H1 (cell line): ENCODE data around the gene CUBN. TPM values are rescaled to one million over a fixed set of nuclear protein-coding genes. Genes with fewer than 3 reads are reported as not detected.

Source experiments
- CTCF ChIA-PET: fragments of 300-600 bp; sonication (Branson Sonifier 250); formaldehyde crosslinking; loops from one replicate; lab custom pipeline; 2021; ENCODE audit not compliant: partially characterized antibody; lab: Charles Lee
- POLR2A ChIA-PET: fragments of 300-600 bp; sonication (Branson Sonifier 250); formaldehyde crosslinking; loops from one replicate; lab custom pipeline; 2021; ENCODE audit warnings: inconsistent platforms; ENCODE audit not compliant: partially characterized antibody; lab: Charles Lee
- DNase-seq, 2 experiments: peaks; one replicate each; pipeline versions ENCODE4 v3.0.0 to v3.0.0-alpha.2; 2010 to 2022; ENCODE audit warnings: low spot score in 2 of 2, low read depth in 1 of 2, mixed read lengths in 1 of 2
- FAIRE-seq: peaks from 2 replicates; lab custom pipeline; 2011; peaks lifted over from hg19 to GRCh38; lab: Jason Lieb, UNC
- H2AFZ ChIP-seq: 2 replicates; pipeline ENCODE4 v1.8.1; 2012; ENCODE audit warnings: low read length, inconsistent platforms
- H2AK5ac ChIP-seq: 2 replicates; pipeline ENCODE4 v1.6.1; 2013; ENCODE audit warnings: low read depth, low read length
- H2BK120ac ChIP-seq: replicated peaks from 2 replicates; pipeline ENCODE3; 2013; ENCODE audit warnings: low read depth, low read length, inconsistent platforms
- H2BK12ac ChIP-seq: 2 replicates; pipeline ENCODE4 v1.6.1; 2013; ENCODE audit warnings: low read depth, low read length
- H2BK15ac ChIP-seq: 2 replicates; pipeline ENCODE4 v1.6.1; 2013; ENCODE audit warnings: low read length
- H2BK20ac ChIP-seq: 2 replicates; pipeline ENCODE4 v1.6.1; 2013; ENCODE audit warnings: low read length
- H2BK5ac ChIP-seq: 2 replicates; pipeline ENCODE4 v1.6.1; 2013; ENCODE audit warnings: low read depth, low read length
- H3K14ac ChIP-seq: 2 replicates; pipeline ENCODE4 v1.6.1; 2013; ENCODE audit warnings: inconsistent platforms; ENCODE audit not compliant: insufficient read length
- H3K18ac ChIP-seq: 2 replicates; pipeline ENCODE4 v1.6.1; 2013; ENCODE audit warnings: low read length; ENCODE audit errors: extremely low read depth
- H3K23ac ChIP-seq: 2 replicates; pipeline ENCODE4 v1.6.1; 2013; ENCODE audit warnings: inconsistent platforms; ENCODE audit not compliant: insufficient read length
- H3K23me2 ChIP-seq: 2 replicates; pipeline ENCODE4 v1.6.1; 2013; ENCODE audit warnings: low read depth, low read length
- H3K27ac ChIP-seq: 2 replicates; pipeline ENCODE4 v1.6.1; 2011; ENCODE audit warnings: low read depth, low read length, inconsistent platforms
- H3K27me3 ChIP-seq, 4 experiments: replicated peaks in 1 of 4; 1 replicate in 1 of 4; 2 replicates in 3 of 4; pipeline versions ENCODE4 v1.6.1 to v1.8.1; 2011 to 2013; ENCODE audit warnings: low read length in 3 of 4, mild to moderate bottlenecking in 3 of 4, inconsistent platforms in 2 of 4, mixed read lengths in 2 of 4, moderate library complexity in 1 of 4; ENCODE audit not compliant: control insufficient read depth in 3 of 4, insufficient read depth in 3 of 4; ENCODE audit errors: extremely low read depth in 1 of 4
- H3K36me3 ChIP-seq, 4 experiments: 2 replicates each; pipeline versions ENCODE4 v1.6.1 to v1.8.1; 2011 to 2013; ENCODE audit warnings: mild to moderate bottlenecking in 4 of 4, low read length in 3 of 4, moderate library complexity in 2 of 4, control low read depth in 1 of 4, inconsistent platforms in 1 of 4; ENCODE audit not compliant: insufficient read depth in 4 of 4, control insufficient read depth in 2 of 4
- H3K4ac ChIP-seq: replicated peaks from 2 replicates; pipeline ENCODE3; 2013; ENCODE audit warnings: low read length, low read depth, mixed read lengths, inconsistent platforms; ENCODE audit not compliant: insufficient read length
- H3K4me1 ChIP-seq, 4 experiments: replicated peaks in 1 of 4; 1 replicate in 1 of 4; 2 replicates in 3 of 4; pipeline versions ENCODE4 v1.6.1 to v1.8.1; 2011 to 2013; ENCODE audit warnings: low read length in 3 of 4, inconsistent platforms in 2 of 4, mixed read lengths in 1 of 4; ENCODE audit not compliant: insufficient read depth in 4 of 4, control insufficient read depth in 3 of 4
- H3K4me2 ChIP-seq, 2 experiments: 2 replicates each; pipeline versions ENCODE4 v1.6.1 to v1.8.1; 2011 to 2013; ENCODE audit warnings: low read depth in 2 of 2, low read length in 2 of 2, control low read depth in 1 of 2, inconsistent platforms in 1 of 2, mild to moderate bottlenecking in 1 of 2; ENCODE audit not compliant: insufficient read depth in 1 of 2
- H3K4me3 ChIP-seq, 4 experiments: fragments of 200-600, 300-600 bp in 1 of 4; sonication (generic), shearing (Covaris generic), sonication (Bioruptor Twin) in 1 of 4; 2 replicates each; pipeline versions ENCODE4 v1.5.1 to v1.8.1; 2011 to 2016; ENCODE audit warnings: low read length in 4 of 4, low read depth in 3 of 4, control low read depth in 2 of 4, inconsistent platforms in 2 of 4, mild to moderate bottlenecking in 2 of 4, mixed read lengths in 1 of 4, moderate library complexity in 1 of 4; ENCODE audit not compliant: insufficient read depth in 2 of 4; ENCODE audit errors: extremely low read depth in 1 of 4
- H3K56ac ChIP-seq: replicated peaks from 2 replicates; pipeline ENCODE3; 2013; ENCODE audit warnings: low read depth, mild to moderate bottlenecking, mixed read lengths, low read length, inconsistent platforms; ENCODE audit not compliant: insufficient read length
- H3K79me1 ChIP-seq: 2 replicates; pipeline ENCODE4 v1.6.1; 2013; ENCODE audit warnings: low read depth, low read length, control low read depth
- H3K79me2 ChIP-seq, 2 experiments: 2 replicates each; pipeline versions ENCODE4 v1.6.1 to v1.8.1; 2012 to 2013; ENCODE audit warnings: low read length in 2 of 2, mild to moderate bottlenecking in 2 of 2, inconsistent platforms in 1 of 2; ENCODE audit not compliant: insufficient read depth in 2 of 2, control insufficient read depth in 1 of 2
- H3K9ac ChIP-seq, 4 experiments: replicated peaks in 1 of 4; 1 replicate in 1 of 4; 2 replicates in 3 of 4; pipeline versions ENCODE4 v1.6.1 to v1.8.1; 2011 to 2013; ENCODE audit warnings: low read depth in 3 of 4, low read length in 3 of 4, control low read depth in 2 of 4, mild to moderate bottlenecking in 2 of 4, moderate library complexity in 2 of 4, inconsistent platforms in 1 of 4; ENCODE audit errors: extremely low read depth in 1 of 4
- H3K9me3 ChIP-seq, 2 experiments: 2 replicates each; pipeline versions ENCODE4 v1.6.1 to v1.8.1; 2012 to 2013; ENCODE audit warnings: mild to moderate bottlenecking in 2 of 2, moderate library complexity in 2 of 2, control low read depth in 1 of 2, inconsistent platforms in 1 of 2, low read depth in 1 of 2, low read length in 1 of 2, mixed read lengths in 1 of 2; ENCODE audit not compliant: insufficient read depth in 2 of 2
- H4K20me1 ChIP-seq, 2 experiments: replicated peaks in 1 of 2; 2 replicates each; pipeline versions ENCODE3 to v1.8.1; 2011 to 2013; ENCODE audit warnings: inconsistent platforms in 2 of 2, low read length in 2 of 2, mild to moderate bottlenecking in 1 of 2; ENCODE audit not compliant: insufficient read depth in 2 of 2, control insufficient read depth in 1 of 2
- H4K5ac ChIP-seq: 2 replicates; pipeline ENCODE4 v1.6.1; 2013; ENCODE audit warnings: low read length, low read depth, mixed read lengths, inconsistent platforms; ENCODE audit not compliant: insufficient read length
- H4K8ac ChIP-seq: 2 replicates; pipeline ENCODE4 v1.8.0; 2013; ENCODE audit warnings: mild to moderate bottlenecking, moderate library complexity, low read length, inconsistent platforms; ENCODE audit not compliant: insufficient read depth; ENCODE audit errors: extremely low read depth
- H4K91ac ChIP-seq: replicated peaks from 2 replicates; pipeline ENCODE3; 2013; ENCODE audit warnings: low read length, mixed read lengths, inconsistent platforms; ENCODE audit not compliant: insufficient read length
- BACH1 ChIP-seq: IDR thresholded peaks from 2 replicates; pipeline ENCODE4 v1.6.1; 2012; ENCODE audit warnings: low read length, improper control_type of control experiment
- CHD1 ChIP-seq: IDR thresholded peaks from 2 replicates; pipeline ENCODE4 v1.6.1; 2012; ENCODE audit warnings: low read depth, low read length, improper control_type of control experiment
- CHD2 ChIP-seq: IDR thresholded peaks from 2 replicates; pipeline ENCODE4 v1.6.1; 2012; ENCODE audit warnings: low read length, improper control_type of control experiment
- CREB1 ChIP-seq: IDR thresholded peaks from 2 replicates; pipeline ENCODE4 v1.6.1; 2012; ENCODE audit warnings: inconsistent platforms
- CTBP2 ChIP-seq: IDR thresholded peaks from 2 replicates; pipeline ENCODE4 v1.7.0; 2011; ENCODE audit warnings: borderline replicate concordance, mild to moderate bottlenecking, moderate library complexity, mixed read lengths, low read length; ENCODE audit not compliant: insufficient read depth, insufficient read length
- EP300 ChIP-seq, 2 experiments: IDR thresholded peaks; 1 replicate in 1 of 2; 2 replicates in 1 of 2; pipeline ENCODE4 v1.6.1; 2011 to 2012; ENCODE audit warnings: low read depth in 2 of 2, low read length in 2 of 2, mild to moderate bottlenecking in 2 of 2, borderline replicate concordance in 1 of 2, inconsistent platforms in 1 of 2, moderate library complexity in 1 of 2
- GABPA ChIP-seq: IDR thresholded peaks from 2 replicates; pipeline ENCODE4 v1.6.1; 2011; ENCODE audit warnings: mild to moderate bottlenecking, low read length, moderate library complexity, borderline replicate concordance; ENCODE audit not compliant: insufficient read depth
- HDAC6 ChIP-seq: IDR thresholded peaks from one replicate; pipeline ENCODE4 v1.7.1; 2012; ENCODE audit warnings: low read depth, mild to moderate bottlenecking, inconsistent platforms, low read length, moderate library complexity
- RXRA ChIP-seq: IDR thresholded peaks from 2 replicates; pipeline ENCODE4 v1.6.1; 2011; ENCODE audit warnings: low read depth, mild to moderate bottlenecking, low read length, moderate library complexity; ENCODE audit not compliant: insufficient read depth
- SAP30 ChIP-seq: fragments of 300-600 bp; sonication (generic); IDR thresholded peaks from 2 replicates; pipeline ENCODE4 v1.7.1; 2012; ENCODE audit warnings: low read length, moderate library complexity, mild to moderate bottlenecking, inconsistent platforms; ENCODE audit not compliant: insufficient read depth, insufficient replicate concordance
- SUZ12 ChIP-seq: fragments of 200-600 bp; sonication (generic); IDR thresholded peaks from 2 replicates; pipeline ENCODE4 v1.6.1; 2012; ENCODE audit warnings: mild to moderate bottlenecking, inconsistent platforms, low read length, moderate library complexity, mixed read lengths
- WGBS, 2 experiments: shearing (Covaris generic) in 1 of 2; methylation state at CpG; one replicate each; pipeline versions ENCODE4 v1.1.6 to v1.1.7; 2013 to 2015; ENCODE audit warnings: low lambda C conversion rate in 2 of 2, mixed read lengths in 2 of 2, inconsistent platforms in 1 of 2, low coverage in 1 of 2, missing lambda C conversion rate in 1 of 2; ENCODE audit not compliant: insufficient replicate concordance in 2 of 2, insufficient coverage in 1 of 2, insufficient read length in 1 of 2; ENCODE audit errors: extremely low coverage in 1 of 2, missing lambda C conversion rate in 1 of 2; 5-methylcytosine and 5-hydroxymethylcytosine counted together
- polyA plus RNA-seq, 7 experiments: library from polyadenylated mRNA; depleted of rRNA in 3 of 7; stranded (reverse) in 5 of 7; unstranded in 2 of 7; fragments of >200 nt in 5 of 7; fragments of 200-250 nt in 2 of 7; gene quantifications; 1 replicate in 5 of 7; 2 replicates in 1 of 7; 4 replicates in 1 of 7; pipeline versions ENCODE4 v1.2.1 to v1.2.3, GENCODE V29; 2011 to 2013; ENCODE audit warnings: missing spikeins in 2 of 7, mixed read lengths in 2 of 7
- total RNA-seq: library from RNA; stranded (reverse); fragmentation: NEBNext Ultra II Directional; extraction: Animal tissue kit (Norgen Biotek cat#: 25700); gene quantifications from 2 replicates; pipeline ENCODE4 v1.2.1, GENCODE V29; 2021

Gene CUBN
- total and polyA plus RNA-seq, 2 of the 8 experiments (the other 6 are each of a cell fraction or from before 2014, with no cell fraction given), result 0.04 to 0.08 TPM

DNA sequence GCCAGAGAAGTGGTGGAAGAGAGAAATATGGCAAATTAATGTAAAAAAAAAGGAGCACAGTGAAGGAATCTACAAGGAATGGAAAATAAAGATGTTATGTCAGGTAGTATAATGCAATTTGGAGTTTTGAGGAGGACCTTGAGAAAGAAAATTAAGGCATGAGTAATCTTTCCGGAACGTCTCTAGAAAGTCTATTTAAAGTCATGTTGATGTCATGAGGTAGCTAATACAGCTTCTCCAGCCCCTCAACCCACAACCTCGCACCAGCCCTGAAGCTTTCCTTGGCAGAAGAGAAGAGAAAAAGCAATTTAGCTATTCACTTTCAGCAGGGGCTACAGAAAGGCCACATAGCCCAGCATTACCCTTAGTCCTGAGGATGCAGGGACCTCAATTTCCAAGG is 49.4 kb upstream of the CUBN start:
- no peak overlapping the region for H3K23ac ChIP-seq
- no peak overlapping the region for H3K18ac ChIP-seq
- H3K4ac ChIP-seq, result no peak overlapping the region
- no peak overlapping the region for H3K4me3 ChIP-seq
- no peak overlapping the region for H2AFZ ChIP-seq
- H2BK120ac ChIP-seq, result no peak overlapping the region
- no peaks in the 10 kb centered on the region; the same call in 1 of the 2 replicates for H3K23me2 ChIP-seq
- no peak overlapping the region for H2AK5ac ChIP-seq
- H3K9me3 ChIP-seq, result no peaks in the 10 kb centered on the region
- H2BK12ac ChIP-seq, result no peak overlapping the region
- peaks cover 0 to 6% (median 0%) of the 10 kb centered on the region in 4 experiments; a peak in 3 of 7 replicates for H3K4me1 ChIP-seq
- no peak overlapping the region for H3K4me2 ChIP-seq
- H4K8ac ChIP-seq, result no peak overlapping the region
- TF ChIP-seq GABPA (no peak), RXRA (no peak), SUZ12 (no peak), CTBP2 (no peak), SAP30 (no peak), CHD2 (no peak), CREB1 (no peak), CHD1 (no peak), HDAC6 (no peak), BACH1 (no peak), EP300 (IDR thresholded peaks at IDR 0.05; ENCODE audit: borderline replicate concordance in 1 of 2, low read depth in 2 of 2, low read length in 2 of 2) (no peak)
- H2BK20ac ChIP-seq, result no peak overlapping the region
- H4K91ac ChIP-seq, result no peak overlapping the region
- peaks cover 0 to 5% (median 0%) of the 10 kb centered on the region in 4 experiments; a peak in 1 of 8 replicates for H3K36me3 ChIP-seq
- ChIA-PET CTCF (interaction anchor here (0.6 to 0.9 kb wide), 7 partner anchors 16 to 350 kb away, joined by 3 to 4 read pairs (median 3); no protein-coding TSS in a partner anchor), POLR2A (interaction anchor here (1.1 to 1.2 kb wide), 2 partner anchors 22 to 287 kb away, joined by 3 read pairs; partner anchors contain the start of gene TRDMT1)
- no peak overlapping the region for H2BK15ac ChIP-seq
- H3K56ac ChIP-seq, result no peak overlapping the region
- no peaks in the 10 kb centered on the region for H3K27me3 ChIP-seq
- 93% methylated on average over 3 of the region's 3 CpGs; no CpG with 5 or more reads in 1 of the 2 experiments for WGBS, 2 experiments
- no peak overlapping the region for H3K27ac ChIP-seq
- no peak overlapping the region for H3K14ac ChIP-seq
- DNase-seq (no peak), FAIRE-seq (no peak)
- no peak overlapping the region for H4K5ac ChIP-seq
- no peaks in the 10 kb centered on the region for H4K20me1 ChIP-seq
- H3K9ac ChIP-seq, result no peak overlapping the region
- no peak overlapping the region for H2BK5ac ChIP-seq
- no peaks in the 10 kb centered on the region; the same call in 1 of the 2 replicates for H3K79me1 ChIP-seq
- peaks cover 0 to 6% of the 10 kb centered on the region in 2 experiments; a peak in 1 of 4 replicates for H3K79me2 ChIP-seq
